ENCODE measurements around the gene PTPA. TPM values are rescaled to one million over a fixed set of nuclear protein-coding genes. Genes with fewer than 3 reads are reported as not detected.
A peak's percentile ranks its signal among the peaks of the same experiment; 100 is the strongest.

PTPA gene
- total RNA-seq, 4 donors from 2014 or later: 48.7 to 65.7 (median 51.9) TPM

DNA sequence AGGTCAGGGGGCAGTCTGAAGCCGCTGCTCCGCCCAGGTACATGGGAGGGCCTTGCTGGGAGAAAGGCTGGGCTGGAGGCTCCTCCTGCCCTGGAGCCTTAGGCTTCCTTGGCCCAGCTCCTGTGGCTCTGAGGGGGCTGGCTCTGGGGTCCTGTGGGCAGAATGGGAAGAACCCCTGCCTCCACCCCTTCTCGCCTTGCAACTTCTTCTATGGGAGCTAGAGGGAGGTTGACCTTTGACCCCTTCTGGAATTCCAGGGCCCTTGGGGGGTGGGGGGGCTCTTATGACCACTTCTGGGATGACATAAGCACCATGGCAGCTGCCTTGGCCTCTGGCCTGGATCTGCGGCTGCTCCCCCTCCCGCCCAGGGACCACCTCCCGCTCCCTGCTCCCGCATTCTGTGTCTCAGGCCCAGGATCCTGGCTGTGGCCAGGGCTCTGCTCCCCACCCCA is 34.7 kb downstream of the PTPA start:
- Histone ChIP-seq H3K9me3 (no peaks in the 10 kb centered on the region), H3K4me3 (no peak overlapping the region), H3K36me3 (peaks cover 0 to 36% (median 0%) of the 10 kb centered on the region in 3 donors), H3K4me1 (peaks cover 10 to 60% (median 24%) of the 10 kb centered on the region in 4 donors), H3K27ac (peak overlapping the region; percentile 57 to 77 (median 70)), H3K27me3 (no peaks in the 10 kb centered on the region)
- DNase-seq: no peak
- TF ChIP-seq, protein P1, sequence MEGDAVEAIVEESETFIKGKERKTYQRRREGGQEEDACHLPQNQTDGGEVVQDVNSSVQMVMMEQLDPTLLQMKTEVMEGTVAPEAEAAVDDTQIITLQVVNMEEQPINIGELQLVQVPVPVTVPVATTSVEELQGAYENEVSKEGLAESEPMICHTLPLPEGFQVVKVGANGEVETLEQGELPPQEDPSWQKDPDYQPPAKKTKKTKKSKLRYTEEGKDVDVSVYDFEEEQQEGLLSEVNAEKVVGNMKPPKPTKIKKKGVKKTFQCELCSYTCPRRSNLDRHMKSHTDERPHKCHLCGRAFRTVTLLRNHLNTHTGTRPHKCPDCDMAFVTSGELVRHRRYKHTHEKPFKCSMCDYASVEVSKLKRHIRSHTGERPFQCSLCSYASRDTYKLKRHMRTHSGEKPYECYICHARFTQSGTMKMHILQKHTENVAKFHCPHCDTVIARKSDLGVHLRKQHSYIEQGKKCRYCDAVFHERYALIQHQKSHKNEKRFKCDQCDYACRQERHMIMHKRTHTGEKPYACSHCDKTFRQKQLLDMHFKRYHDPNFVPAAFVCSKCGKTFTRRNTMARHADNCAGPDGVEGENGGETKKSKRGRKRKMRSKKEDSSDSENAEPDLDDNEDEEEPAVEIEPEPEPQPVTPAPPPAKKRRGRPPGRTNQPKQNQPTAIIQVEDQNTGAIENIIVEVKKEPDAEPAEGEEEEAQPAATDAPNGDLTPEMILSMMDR (IDR thresholded peaks at IDR 0.05): no peak
- no peak for TF ChIP-seq POLR2A (IDR thresholded peaks at IDR 0.05)

DNA sequence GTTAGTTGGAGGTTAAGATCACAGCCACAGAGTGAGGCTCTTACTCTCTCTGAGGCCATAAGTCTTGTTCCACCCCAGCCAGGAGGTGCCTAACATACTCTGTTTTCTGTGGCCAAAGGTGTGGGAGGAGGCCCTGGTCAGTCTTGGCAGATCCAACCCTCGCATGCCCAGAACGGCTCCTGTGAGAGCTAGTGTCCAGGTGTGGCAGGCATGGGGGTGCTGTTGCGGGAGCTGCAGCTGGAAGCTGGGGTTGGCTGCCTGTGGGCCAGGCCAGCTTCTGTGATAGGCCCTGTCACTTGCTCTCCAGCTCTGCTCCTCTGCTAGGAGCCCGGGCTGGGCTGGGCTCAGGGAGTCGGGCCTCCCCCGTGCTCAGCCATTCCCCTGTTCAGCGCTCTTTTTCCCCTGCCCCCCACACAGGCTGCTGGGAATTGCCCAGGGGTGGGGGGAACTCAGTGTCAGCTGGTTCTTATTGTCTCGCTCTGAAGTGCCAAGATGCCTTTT is 35.3 kb downstream of the PTPA start:
- peaks cover 6 to 54% (median 17%) of the 10 kb centered on the region in 4 donors for H3K4me1 ChIP-seq
- no peaks in the 10 kb centered on the region for H3K9me3 ChIP-seq
- H3K36me3 ChIP-seq: peaks cover 0 to 38% (median 0%) of the 10 kb centered on the region in 3 donors
- peak overlapping the region; percentile 57 to 77 (median 70) for H3K27ac ChIP-seq
- TF ChIP-seq POLR2A (IDR thresholded peaks at IDR 0.05): no peak
- TF ChIP-seq, protein P1 (IDR thresholded peaks at IDR 0.05): no peak
- DNase-seq: no peak
- no peaks in the 10 kb centered on the region for H3K27me3 ChIP-seq
- H3K4me3 ChIP-seq: no peak overlapping the region

DNA sequence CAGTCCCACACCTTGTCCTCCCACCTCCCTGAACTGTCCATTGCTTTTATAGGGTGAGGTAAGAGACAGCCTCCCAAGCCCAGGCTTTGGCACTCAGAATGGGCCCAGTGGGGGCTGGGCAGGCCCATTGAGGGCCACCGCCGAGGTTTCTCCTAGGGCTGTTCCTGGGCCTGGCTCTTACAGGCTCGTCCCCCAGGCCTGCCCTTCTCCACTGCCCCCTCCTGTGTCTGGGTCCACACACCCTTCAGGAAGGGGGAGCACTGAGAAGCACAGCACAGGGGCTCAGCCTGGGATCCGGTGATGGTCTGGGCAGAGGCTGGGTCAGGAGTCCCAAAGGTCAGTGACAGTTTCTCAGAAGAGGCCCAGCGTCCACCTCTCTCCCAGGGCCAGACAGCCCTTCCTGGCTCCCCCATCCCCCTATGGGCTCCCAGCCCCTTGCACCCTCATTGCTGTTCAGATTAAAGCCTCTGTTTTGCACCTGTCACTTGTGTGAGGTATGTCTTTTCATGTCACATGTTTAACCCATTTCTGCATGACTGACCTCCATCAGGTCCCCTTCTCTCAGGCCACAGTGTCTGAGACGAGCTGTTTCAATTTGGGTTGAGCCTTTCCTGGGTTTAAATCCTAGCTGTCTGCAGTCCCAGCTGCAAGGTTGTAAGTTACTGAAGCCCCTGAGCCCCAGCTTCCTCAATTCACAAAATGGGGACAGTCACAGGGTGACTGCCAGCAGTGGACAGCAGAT is 37.4 kb downstream of the PTPA start:
- peaks cover 0 to 35% (median 1%) of the 10 kb centered on the region in 4 donors for H3K4me1 ChIP-seq
- no peaks in the 10 kb centered on the region for H3K27me3 ChIP-seq
- H3K9me3 ChIP-seq: no peaks in the 10 kb centered on the region
- no peak overlapping the region for H3K4me3 ChIP-seq
- no peak for TF ChIP-seq POLR2A (IDR thresholded peaks at IDR 0.05)
- TF ChIP-seq, protein P1 (IDR thresholded peaks at IDR 0.05): no peak
- DNase-seq: no peak
- peak overlapping the region in 2 of 4 donors; percentile 55 to 77 for H3K27ac ChIP-seq
- peaks cover 0 to 29% (median 0%) of the 10 kb centered on the region in 3 donors for H3K36me3 ChIP-seq

DNA sequence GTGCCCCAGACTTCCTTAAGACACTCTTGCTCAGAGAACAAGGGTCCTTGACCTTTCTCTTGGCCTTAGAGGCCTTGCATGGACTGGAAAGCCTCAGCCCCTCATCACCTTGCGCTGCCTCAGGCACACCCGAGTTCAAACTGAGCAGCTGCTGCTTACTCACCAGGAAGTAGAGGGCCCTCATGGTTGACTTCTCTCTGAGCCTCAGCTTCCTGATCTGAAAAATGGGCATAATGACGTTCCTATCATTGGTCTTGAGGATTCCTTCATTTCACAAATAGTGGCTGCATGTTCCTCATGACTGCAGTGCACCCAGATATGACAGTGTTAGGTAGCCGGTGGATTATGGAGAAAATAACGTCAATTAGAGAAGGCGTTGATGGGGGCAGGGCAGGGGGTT is 38.2 kb downstream of the PTPA start:
- H3K4me1 ChIP-seq: peaks cover 0 to 28% (median 1%) of the 10 kb centered on the region in 4 donors
- H3K9me3 ChIP-seq: no peaks in the 10 kb centered on the region
- H3K27ac ChIP-seq: peak overlapping the region in 1 of 4 donors; percentile 55
- H3K27me3 ChIP-seq: no peaks in the 10 kb centered on the region
- H3K4me3 ChIP-seq: no peak overlapping the region
- no peak for TF ChIP-seq POLR2A (IDR thresholded peaks at IDR 0.05)
- TF ChIP-seq, protein P1 (IDR thresholded peaks at IDR 0.05): no peak
- DNase-seq: no peak
- H3K36me3 ChIP-seq: peaks cover 0 to 24% (median 0%) of the 10 kb centered on the region in 3 donors

DNA sequence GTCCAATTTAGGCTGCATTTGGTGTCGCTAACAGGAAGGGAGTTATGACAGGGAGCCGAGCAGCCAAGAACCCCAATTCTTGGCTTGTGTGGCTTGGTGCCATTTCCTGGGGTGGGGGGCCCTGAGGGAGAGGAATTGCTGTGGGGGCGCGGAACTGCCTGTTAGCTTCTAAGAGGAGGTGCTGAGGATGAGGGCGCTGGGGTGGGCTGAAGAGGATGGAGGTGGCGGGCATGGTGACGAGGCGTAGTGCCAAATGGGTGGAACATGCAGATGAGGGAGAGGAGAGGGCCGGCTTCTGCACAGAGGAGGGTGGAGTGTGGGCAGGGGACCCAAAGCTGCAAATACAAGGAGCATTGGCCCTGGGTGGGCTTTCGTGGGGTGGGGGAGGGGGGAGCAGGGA is 38.9 kb downstream of the PTPA start:
- no peaks in the 10 kb centered on the region for H3K27me3 ChIP-seq
- TF ChIP-seq, protein P1 (IDR thresholded peaks at IDR 0.05): no peak
- no peak for TF ChIP-seq POLR2A (IDR thresholded peaks at IDR 0.05)
- H3K9me3 ChIP-seq: no peaks in the 10 kb centered on the region
- peaks cover 0 to 24% (median 1%) of the 10 kb centered on the region in 4 donors for H3K4me1 ChIP-seq
- DNase-seq: no peak
- H3K36me3 ChIP-seq: peaks cover 0 to 24% (median 0%) of the 10 kb centered on the region in 3 donors
- no peak overlapping the region for H3K27ac ChIP-seq
- H3K4me3 ChIP-seq: no peak overlapping the region

Measured in Peyer's patch (tissue), 4 donors.